PC-3 (cell line): ENCODE measurements around the gene IER3IP1.

Experiments used
- CTCF ChIP-seq: fragments of 300-600 bp; sonication (generic); conservative IDR thresholded peaks from 2 replicates; pipeline ENCODE4 v1.5.1; 2017; ENCODE audit warnings: antibody characterized with exemption, low read depth, mild to moderate bottlenecking, low read length
- EZH2phosphoT487 ChIP-seq: fragments of 300-600 bp; sonication (generic); IDR thresholded peaks from 2 replicates; pipeline ENCODE4 v1.6.1; 2018; ENCODE audit warnings: mild to moderate bottlenecking, antibody characterized with exemption, low read length, borderline replicate concordance

GRCh38 chr18:47163241-47163640 lies 12.9 kb downstream of the IER3IP1 start:
- TF ChIP-seq CTCF = no peak
- no peak for TF ChIP-seq EZH2phosphoT487
